ENCODE results near the gene NAT8L. TPM values are rescaled to one million over a fixed set of nuclear protein-coding genes. Genes with fewer than 3 reads are reported as not detected.

The NAT8L gene
- total and polyA plus RNA-seq, 2 of the 13 experiments (the other 11 are each of a cell fraction or from before 2014, with no cell fraction given), result 2.2 to 3.3 TPM

GRCh38 chr4:2042947-2043395 is 16.2 kb upstream of the NAT8L start (continued):
- no peak for TF ChIP-seq MAX (IDR thresholded peaks at IDR 0.05)
- no peak for TF ChIP-seq ATF7 (IDR thresholded peaks at IDR 0.05)
- no peak for TF ChIP-seq ATF7 (CRISPR knock-in tag; IDR thresholded peaks at IDR 0.05)
- no peak for TF ChIP-seq THAP7 (CRISPR knock-in tag; IDR thresholded peaks at IDR 0.05)
- TF ChIP-seq NFE2L1 (CRISPR knock-in tag; IDR thresholded peaks at IDR 0.05; ENCODE audit: borderline replicate concordance), result no peak
- TF ChIP-seq ZNF562 (CRISPR knock-in tag; IDR thresholded peaks at IDR 0.05; ENCODE audit: borderline replicate concordance), result no peak
- TF ChIP-seq ZSCAN31 (CRISPR knock-in tag; IDR thresholded peaks at IDR 0.05; ENCODE audit: low read depth), result no peak
- TF ChIP-seq, protein P1, sequence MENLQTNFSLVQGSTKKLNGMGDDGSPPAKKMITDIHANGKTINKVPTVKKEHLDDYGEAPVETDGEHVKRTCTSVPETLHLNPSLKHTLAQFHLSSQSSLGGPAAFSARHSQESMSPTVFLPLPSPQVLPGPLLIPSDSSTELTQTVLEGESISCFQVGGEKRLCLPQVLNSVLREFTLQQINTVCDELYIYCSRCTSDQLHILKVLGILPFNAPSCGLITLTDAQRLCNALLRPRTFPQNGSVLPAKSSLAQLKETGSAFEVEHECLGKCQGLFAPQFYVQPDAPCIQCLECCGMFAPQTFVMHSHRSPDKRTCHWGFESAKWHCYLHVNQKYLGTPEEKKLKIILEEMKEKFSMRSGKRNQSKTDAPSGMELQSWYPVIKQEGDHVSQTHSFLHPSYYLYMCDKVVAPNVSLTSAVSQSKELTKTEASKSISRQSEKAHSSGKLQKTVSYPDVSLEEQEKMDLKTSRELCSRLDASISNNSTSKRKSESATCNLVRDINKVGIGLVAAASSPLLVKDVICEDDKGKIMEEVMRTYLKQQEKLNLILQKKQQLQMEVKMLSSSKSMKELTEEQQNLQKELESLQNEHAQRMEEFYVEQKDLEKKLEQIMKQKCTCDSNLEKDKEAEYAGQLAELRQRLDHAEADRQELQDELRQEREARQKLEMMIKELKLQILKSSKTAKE (CRISPR knock-in tag; IDR thresholded peaks at IDR 0.05; ENCODE audit: borderline replicate concordance), result no peak
- no peak for TF ChIP-seq GMEB2 (CRISPR knock-in tag; IDR thresholded peaks at IDR 0.05; ENCODE audit: low read depth)
